CD8-positive, alpha-beta memory T cell (primary cell): ENCODE data around the gene FOXI1. TPM values are rescaled to one million over a fixed set of nuclear protein-coding genes. Genes with fewer than 3 reads are reported as not detected.

Experiments
- CTCF ChIA-PET: fragments of 350-600 bp; sonication (Branson Sonifier 250); formaldehyde crosslinking; loops from one replicate; lab custom pipeline; 2021; ENCODE audit warnings: antibody characterized with exemption; lab: Charles Lee
- POLR2A ChIA-PET: fragments of 350-600 bp; sonication (Branson Sonifier 250); formaldehyde crosslinking; loops from one replicate; lab custom pipeline; 2021; ENCODE audit warnings: antibody characterized with exemption; lab: Charles Lee
- DNase-seq, 5 donors: peaks; one replicate each; pipeline versions ENCODE4 v3.0.0 to v3.0.0-alpha.2; 2020 to 2022; ENCODE audit warnings: mixed read lengths in 1 of 5
- H3K27ac ChIP-seq: one replicate; pipeline ENCODE4 v1.7.0; 2013; ENCODE audit warnings: low read depth, mild to moderate bottlenecking, low read length, moderate library complexity
- H3K27me3 ChIP-seq: 2 replicates; pipeline ENCODE4 v1.7.0; 2013; ENCODE audit warnings: low read length, mild to moderate bottlenecking; ENCODE audit not compliant: insufficient read depth, poor library complexity, severe bottlenecking
- H3K36me3 ChIP-seq: 2 replicates; pipeline ENCODE4 v1.7.0; 2013; ENCODE audit warnings: mild to moderate bottlenecking, low read length, moderate library complexity; ENCODE audit not compliant: insufficient read depth
- H3K4me1 ChIP-seq: 2 replicates; pipeline ENCODE4 v1.7.0; 2013; ENCODE audit warnings: mild to moderate bottlenecking, low read length, moderate library complexity; ENCODE audit not compliant: insufficient read depth
- H3K4me3 ChIP-seq: 2 replicates; pipeline ENCODE4 v1.7.0; 2013; ENCODE audit warnings: mild to moderate bottlenecking, low read length
- H3K9me3 ChIP-seq: 2 replicates; pipeline ENCODE4 v1.7.0; 2013; ENCODE audit warnings: mild to moderate bottlenecking, low read length
- H3K27ac Mint-ChIP-seq, 8 donors: one replicate each; pipeline ENCODE4 v1.8.0; 2020 to 2021; ENCODE audit warnings: mixed read lengths in 8 of 8, mild to moderate bottlenecking in 6 of 8, inconsistent platforms in 3 of 8, moderate library complexity in 3 of 8
- H3K27me3 Mint-ChIP-seq, 2 donors: one replicate each; pipeline ENCODE4 v1.8.0; 2020 to 2021; ENCODE audit warnings: mixed read lengths in 2 of 2, mild to moderate bottlenecking in 1 of 2, moderate library complexity in 1 of 2
- H3K36me3 Mint-ChIP-seq, 3 donors: one replicate each; pipeline ENCODE4 v1.8.0; 2020 to 2021; ENCODE audit warnings: mixed read lengths in 3 of 3, inconsistent platforms in 1 of 3, mild to moderate bottlenecking in 1 of 3
- H3K4me1 Mint-ChIP-seq, 3 donors: one replicate each; pipeline ENCODE4 v1.8.0; 2020 to 2021; ENCODE audit warnings: mixed read lengths in 3 of 3, inconsistent platforms in 1 of 3, mild to moderate bottlenecking in 1 of 3
- H3K4me3 Mint-ChIP-seq, 7 donors: one replicate each; pipeline ENCODE4 v1.8.0; 2020 to 2021; ENCODE audit warnings: mixed read lengths in 7 of 7, mild to moderate bottlenecking in 6 of 7, moderate library complexity in 4 of 7, inconsistent platforms in 2 of 7
- H3K9me3 Mint-ChIP-seq, 5 donors: one replicate each; pipeline ENCODE4 v1.8.0; 2020 to 2022; ENCODE audit warnings: mixed read lengths in 5 of 5, mild to moderate bottlenecking in 3 of 5, moderate library complexity in 2 of 5, inconsistent platforms in 1 of 5
- polyA plus RNA-seq: library from polyadenylated mRNA; unstranded; fragments of 300-500 nt; fragmentation: Illumina TruSeq; gene quantifications from one replicate; pipeline ENCODE4 v1.2.3, GENCODE V29; 2021
- total RNA-seq, 2 experiments: library from RNA; stranded (reverse); gene quantifications; one replicate each; pipeline ENCODE4 v1.2.3, GENCODE V29; 2021

The FOXI1 gene
- total and polyA plus RNA-seq, 3 experiments from 2014 or later, result not detected

DNA sequence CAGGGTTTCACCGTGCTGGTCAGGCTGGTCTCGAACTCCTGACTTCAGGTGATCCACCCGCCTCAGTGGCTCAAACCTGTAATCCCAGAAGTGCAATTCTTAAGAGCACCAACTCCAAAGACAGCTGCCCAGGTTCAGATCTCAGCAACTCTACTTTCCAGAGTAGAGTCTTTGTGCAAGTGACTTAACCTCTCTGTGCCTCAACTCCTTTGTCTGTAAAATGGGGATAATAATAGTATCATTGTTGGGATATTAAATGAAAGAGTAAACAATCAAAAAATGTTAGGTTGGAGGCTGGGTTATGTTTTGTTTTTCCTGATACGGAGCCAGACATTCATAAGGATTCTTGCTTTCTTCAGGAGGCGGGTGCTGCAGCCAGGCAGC, 45.0 kb downstream of the FOXI1 start:
- Mint-ChIP-seq H3K4me1 (no peaks in the 10 kb centered on the region), H3K27me3 (peaks cover 0 to 4% of the 10 kb centered on the region in 2 donors), H3K36me3 (no peaks in the 10 kb centered on the region), H3K9me3 (no peaks in the 10 kb centered on the region), H3K27ac (no peak overlapping the region), H3K4me3 (no peak overlapping the region)
- H3K27ac ChIP-seq, result no peak overlapping the region
- no peaks in the 10 kb centered on the region for H3K27me3 ChIP-seq
- no peak for DNase-seq
- ChIA-PET CTCF (no interaction called here), POLR2A (no interaction called here)
- H3K9me3 ChIP-seq, result no peaks in the 10 kb centered on the region
- no peak overlapping the region for H3K4me3 ChIP-seq
- H3K36me3 ChIP-seq, result no peaks in the 10 kb centered on the region
- H3K4me1 ChIP-seq, result no peaks in the 10 kb centered on the region

DNA sequence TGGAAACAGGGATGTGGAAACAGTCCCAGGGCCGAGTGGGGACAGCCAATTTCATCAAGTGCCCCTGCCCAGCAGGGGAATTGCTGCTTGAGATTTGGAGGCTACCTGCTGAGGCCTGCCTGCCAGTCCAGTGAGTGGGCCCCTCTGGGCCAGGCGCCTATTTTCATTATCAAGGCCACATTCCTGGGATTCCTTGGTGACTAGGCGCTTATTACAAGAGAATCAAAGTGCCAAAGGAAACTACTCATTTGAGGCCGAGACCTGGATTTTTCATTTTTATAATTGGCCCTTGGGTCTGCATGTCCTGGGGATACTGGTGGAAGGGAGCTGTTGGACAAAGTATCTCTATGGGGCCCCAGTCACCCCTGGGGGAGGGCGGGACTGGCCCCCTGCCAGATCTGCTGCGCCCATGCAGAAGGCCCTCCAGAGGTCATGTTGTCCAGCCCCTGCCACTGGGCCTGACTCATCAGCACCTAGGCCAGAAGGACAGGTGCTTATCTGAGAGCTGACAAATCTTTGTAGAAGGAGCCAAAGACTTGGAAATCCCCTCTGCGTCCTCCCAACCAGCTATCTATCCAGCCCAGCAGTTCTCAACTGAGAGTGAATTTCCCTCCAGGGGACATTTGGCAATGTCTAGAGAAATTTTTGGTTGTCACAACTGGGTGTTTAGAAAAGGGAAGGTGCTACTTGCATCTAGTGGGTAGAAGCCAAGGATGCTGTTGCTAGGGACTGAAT, 45.6 kb downstream of the FOXI1 start:
- no peak overlapping the region for H3K27ac ChIP-seq
- H3K9me3 Mint-ChIP-seq, result no peaks in the 10 kb centered on the region
- no peak for DNase-seq
- H3K27me3 Mint-ChIP-seq, result peaks cover 2 to 4% of the 10 kb centered on the region in 2 donors
- no peaks in the 10 kb centered on the region for H3K36me3 Mint-ChIP-seq
- no peaks in the 10 kb centered on the region for H3K4me1 ChIP-seq
- H3K9me3 ChIP-seq, result no peaks in the 10 kb centered on the region
- no peak overlapping the region for H3K27ac Mint-ChIP-seq
- H3K4me1 Mint-ChIP-seq, result no peaks in the 10 kb centered on the region
- POLR2A ChIA-PET, result no interaction called here
- CTCF ChIA-PET, result no interaction called here
- H3K4me3 Mint-ChIP-seq, result no peak overlapping the region
- no peaks in the 10 kb centered on the region for H3K36me3 ChIP-seq
- no peak overlapping the region for H3K4me3 ChIP-seq
- H3K27me3 ChIP-seq, result no peaks in the 10 kb centered on the region

DNA sequence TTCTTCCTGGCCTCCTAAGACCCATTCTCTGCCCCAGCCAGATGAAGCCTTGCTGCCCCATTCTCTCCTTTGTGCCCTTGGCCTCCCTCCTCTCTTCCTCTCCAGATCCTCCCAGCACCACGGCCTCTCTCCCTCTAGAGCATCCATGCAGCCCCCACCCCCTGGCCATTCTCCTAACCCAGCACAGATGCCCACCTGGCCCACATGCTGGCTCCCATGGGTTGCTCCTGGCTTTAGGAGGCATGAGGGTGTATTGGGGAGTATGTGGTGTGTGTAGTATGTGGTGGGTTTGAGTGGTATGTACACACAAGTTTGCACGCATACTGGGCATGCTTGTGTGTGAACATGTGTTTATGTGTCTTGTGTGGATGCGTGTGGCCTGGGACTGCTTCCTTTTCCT, 47.1 kb downstream of the FOXI1 start:
- no peaks in the 10 kb centered on the region for H3K36me3 Mint-ChIP-seq
- POLR2A ChIA-PET, result no interaction called here
- no peaks in the 10 kb centered on the region for H3K36me3 ChIP-seq
- no peaks in the 10 kb centered on the region for H3K27me3 ChIP-seq
- H3K4me1 ChIP-seq, result no peaks in the 10 kb centered on the region
- peaks cover 0 to 2% of the 10 kb centered on the region in 2 donors for H3K27me3 Mint-ChIP-seq
- no peak overlapping the region for H3K4me3 Mint-ChIP-seq
- no peak overlapping the region for H3K4me3 ChIP-seq
- H3K27ac ChIP-seq, result no peak overlapping the region
- H3K27ac Mint-ChIP-seq, result no peak overlapping the region
- no peaks in the 10 kb centered on the region for H3K4me1 Mint-ChIP-seq
- no peaks in the 10 kb centered on the region for H3K9me3 ChIP-seq
- H3K9me3 Mint-ChIP-seq, result no peaks in the 10 kb centered on the region
- CTCF ChIA-PET, result no interaction called here
- no peak for DNase-seq

DNA sequence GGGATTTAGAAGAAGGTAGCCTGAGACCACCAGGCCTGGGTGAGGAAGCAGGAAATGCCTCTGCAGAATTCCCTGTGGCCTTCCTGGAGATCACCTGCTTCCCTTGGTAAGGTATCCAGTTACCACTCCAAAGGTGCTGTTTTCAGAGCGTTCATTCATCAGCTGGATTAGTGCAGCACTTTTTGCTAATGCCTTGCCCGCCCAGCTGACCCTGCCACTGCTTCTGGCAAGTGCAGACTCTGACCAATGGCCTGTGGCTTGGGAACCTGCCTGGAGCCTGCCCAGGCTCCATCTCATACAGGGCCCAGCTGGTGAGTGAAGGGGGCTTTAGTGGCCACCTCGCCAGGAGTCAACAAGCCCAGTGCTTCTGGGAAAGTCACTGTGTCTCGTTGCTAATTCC, 48.6 kb downstream of the FOXI1 start:
- H3K9me3 Mint-ChIP-seq, result no peaks in the 10 kb centered on the region
- peaks cover 0 to 2% of the 10 kb centered on the region in 2 donors for H3K27me3 Mint-ChIP-seq
- no peak for DNase-seq
- no peaks in the 10 kb centered on the region for H3K4me1 Mint-ChIP-seq
- no peaks in the 10 kb centered on the region for H3K27me3 ChIP-seq
- no peaks in the 10 kb centered on the region for H3K36me3 Mint-ChIP-seq
- no peaks in the 10 kb centered on the region for H3K9me3 ChIP-seq
- H3K36me3 ChIP-seq, result no peaks in the 10 kb centered on the region
- H3K27ac ChIP-seq, result no peak overlapping the region
- H3K4me3 ChIP-seq, result no peak overlapping the region
- ChIA-PET POLR2A (no interaction called here), CTCF (no interaction called here)
- H3K27ac Mint-ChIP-seq, result no peak overlapping the region
- H3K4me3 Mint-ChIP-seq, result no peak overlapping the region
- no peaks in the 10 kb centered on the region for H3K4me1 ChIP-seq

DNA sequence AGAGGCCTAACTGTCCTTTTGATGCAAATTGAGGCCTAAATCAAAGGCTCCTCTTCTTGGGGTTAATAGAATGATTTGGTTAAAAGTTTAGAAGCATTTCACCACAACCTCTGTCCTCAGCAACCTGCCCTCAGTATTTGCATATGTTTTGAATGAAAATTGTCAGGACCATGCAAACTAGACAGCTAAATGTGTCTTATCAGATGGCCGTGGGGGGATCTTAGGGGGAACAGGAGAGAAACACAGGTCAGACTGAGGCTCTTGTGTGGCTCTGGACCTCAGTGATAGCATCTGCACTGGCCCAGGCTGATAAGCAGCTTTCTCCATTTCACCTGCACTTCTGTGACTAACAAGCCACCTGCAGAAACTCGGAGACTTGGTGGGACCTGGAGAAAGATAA, 49.0 kb downstream of the FOXI1 start:
- peaks cover 0 to 2% of the 10 kb centered on the region in 2 donors for H3K27me3 Mint-ChIP-seq
- no peak overlapping the region for H3K4me3 Mint-ChIP-seq
- CTCF ChIA-PET, result no interaction called here
- H3K4me1 Mint-ChIP-seq, result no peaks in the 10 kb centered on the region
- H3K27ac Mint-ChIP-seq, result peak overlapping the region in 1 of 8 donors; percentile 4
- no peak for DNase-seq
- H3K27ac ChIP-seq, result no peak overlapping the region
- no peaks in the 10 kb centered on the region for H3K36me3 Mint-ChIP-seq
- H3K9me3 Mint-ChIP-seq, result no peaks in the 10 kb centered on the region
- no peaks in the 10 kb centered on the region for H3K27me3 ChIP-seq
- no peak overlapping the region for H3K4me3 ChIP-seq
- H3K9me3 ChIP-seq, result no peaks in the 10 kb centered on the region
- no peaks in the 10 kb centered on the region for H3K4me1 ChIP-seq
- POLR2A ChIA-PET, result no interaction called here
- no peaks in the 10 kb centered on the region for H3K36me3 ChIP-seq

DNA sequence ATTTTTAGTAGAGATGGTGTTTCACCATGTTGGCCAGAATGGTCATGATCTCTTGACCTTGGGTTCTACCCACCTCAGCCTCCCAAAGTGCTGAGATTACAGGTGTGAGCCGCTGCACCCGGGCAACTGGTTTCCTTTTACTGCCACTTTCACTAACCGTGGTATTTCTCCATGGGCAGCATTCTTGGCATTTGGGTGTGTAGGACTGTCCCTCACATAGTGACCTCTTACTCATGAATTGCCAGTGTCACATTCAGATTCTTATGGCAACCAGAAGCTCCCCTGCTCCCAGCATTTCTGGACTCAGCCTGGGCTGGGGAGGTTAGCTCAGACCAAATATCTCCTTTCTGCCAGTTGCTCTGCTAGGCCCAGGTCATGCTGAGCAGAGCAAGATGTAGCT, 50.1 kb downstream of the FOXI1 start:
- H3K4me3 ChIP-seq, result no peak overlapping the region
- Mint-ChIP-seq H3K9me3 (no peaks in the 10 kb centered on the region), H3K4me1 (no peaks in the 10 kb centered on the region), H3K4me3 (no peak overlapping the region), H3K36me3 (no peaks in the 10 kb centered on the region), H3K27ac (no peak overlapping the region), H3K27me3 (peaks cover 0 to 2% of the 10 kb centered on the region in 2 donors)
- no peak overlapping the region for H3K27ac ChIP-seq
- no peaks in the 10 kb centered on the region for H3K27me3 ChIP-seq
- no peaks in the 10 kb centered on the region for H3K4me1 ChIP-seq
- DNase-seq, result no peak
- no peaks in the 10 kb centered on the region for H3K36me3 ChIP-seq
- ChIA-PET POLR2A (no interaction called here), CTCF (no interaction called here)
- no peaks in the 10 kb centered on the region for H3K9me3 ChIP-seq

DNA sequence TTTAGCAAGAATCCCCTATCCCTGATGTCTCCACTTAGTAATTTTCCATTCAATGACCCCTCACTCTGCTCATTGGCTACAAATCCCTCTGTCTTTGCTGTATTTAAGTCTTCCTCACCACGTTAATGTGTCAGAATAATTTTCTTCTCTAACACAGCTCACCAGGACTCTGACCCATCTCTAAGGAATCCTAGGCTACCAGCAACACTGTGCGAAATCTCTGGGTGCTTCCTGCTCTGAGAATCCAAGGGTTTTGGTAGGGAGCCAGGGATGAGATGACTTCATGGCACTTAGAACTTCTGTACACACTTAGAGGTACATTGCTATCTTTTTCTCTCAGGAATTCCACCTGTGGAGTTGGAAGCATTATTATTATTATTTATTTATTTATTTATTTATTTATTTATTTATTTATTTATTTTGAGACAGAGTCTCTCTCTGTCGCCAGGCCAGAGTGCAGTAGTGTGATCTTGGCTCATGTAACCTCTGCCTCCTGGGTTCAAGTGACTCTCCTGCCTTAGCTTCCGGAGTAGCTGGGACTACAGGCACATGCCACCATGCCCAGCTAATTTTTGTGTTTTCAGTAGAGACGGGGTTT, 53.5 kb downstream of the FOXI1 start:
- ChIA-PET CTCF (no interaction called here), POLR2A (no interaction called here)
- no peak for DNase-seq
- Mint-ChIP-seq H3K36me3 (no peaks in the 10 kb centered on the region), H3K4me3 (no peak overlapping the region), H3K9me3 (peaks cover 0 to 3% (median 0%) of the 10 kb centered on the region in 5 donors), H3K27me3 (peaks cover 0 to 2% of the 10 kb centered on the region in 2 donors), H3K27ac (no peak overlapping the region), H3K4me1 (no peaks in the 10 kb centered on the region)
- Histone ChIP-seq H3K4me1 (no peaks in the 10 kb centered on the region), H3K4me3 (no peak overlapping the region), H3K27me3 (no peaks in the 10 kb centered on the region), H3K27ac (no peak overlapping the region), H3K9me3 (no peaks in the 10 kb centered on the region), H3K36me3 (no peaks in the 10 kb centered on the region)
